Upper lobe of left lung (tissue), 6 donors: Measurements from ENCODE around the gene OGDH. TPM values are rescaled to one million over a fixed set of nuclear protein-coding genes. Genes with fewer than 3 reads are reported as not detected.
A peak's percentile ranks its signal among the peaks of the same experiment; 100 is the strongest.

Source experiments
- ATAC-seq, 2 donors: fragments of 200-7000 bp; cut with Tn5 transposase; one replicate each; pipeline ENCODE4 v1.9.1; 2022; ENCODE audit warnings: mild to moderate bottlenecking in 2 of 2, moderate library complexity in 2 of 2; ENCODE audit not compliant: low FRiP score in 2 of 2
- DNase-seq, 2 donors: peaks; one replicate each; pipeline ENCODE4 v3.0.0-alpha.2; 2019 to 2020
- H3K27ac ChIP-seq, 4 donors: fragments of 200-600 bp; sonication (generic); one replicate each; pipeline ENCODE4 v1.5.1; 2016 to 2019
- H3K27me3 ChIP-seq, 4 donors: fragments of 200-600 bp; sonication (generic); one replicate each; pipeline ENCODE4 v1.5.1; 2017 to 2019
- H3K36me3 ChIP-seq, 4 donors: fragments of 200-600 bp; sonication (generic); one replicate each; pipeline ENCODE4 v1.5.1; 2016 to 2019
- H3K4me1 ChIP-seq, 4 donors: fragments of 200-600 bp; sonication (generic); one replicate each; pipeline ENCODE4 v1.5.1; 2018 to 2019
- H3K4me3 ChIP-seq, 4 donors: fragments of 200-600 bp; sonication (generic); one replicate each; pipeline ENCODE4 v1.5.1; 2017 to 2019; ENCODE audit warnings: mild to moderate bottlenecking in 2 of 4, moderate library complexity in 1 of 4
- H3K9me3 ChIP-seq, 4 donors: fragments of 200-600 bp; sonication (generic); one replicate each; pipeline ENCODE4 v1.5.1; 2018 to 2019
- CTCF ChIP-seq, 6 experiments: fragments of 450-650 bp in 4 of 6; fragments of 200-600 bp in 2 of 6; sonication (generic) in 2 of 6; IDR thresholded peaks; one replicate each; pipeline ENCODE4 v1.5.1; 2016 to 2019; ENCODE audit warnings: antibody characterized with exemption in 6 of 6
- EP300 ChIP-seq, 4 donors: sonication (generic); formaldehyde crosslinking; IDR thresholded peaks; one replicate each; pipeline ENCODE4 v1.5.1; 2017; ENCODE audit warnings: antibody characterized with exemption in 4 of 4, control low read depth in 2 of 4
- POLR2A ChIP-seq, 4 donors: fragments of 450-650 bp; IDR thresholded peaks; one replicate each; pipeline ENCODE4 v1.5.1; 2016 to 2017; ENCODE audit warnings: antibody characterized with exemption in 4 of 4, mild to moderate bottlenecking in 2 of 4
- POLR2AphosphoS5 ChIP-seq, 2 donors: sonication (generic); formaldehyde crosslinking; IDR thresholded peaks; one replicate each; pipeline ENCODE4 v1.5.1; 2017; ENCODE audit warnings: antibody characterized with exemption in 2 of 2
- WGBS, 2 donors: methylation state at CpG; one replicate each; pipeline ENCODE4 v1.1.5; 2017 to 2018; 5-methylcytosine and 5-hydroxymethylcytosine counted together
- total RNA-seq, 6 donors: library from RNA; depleted of rRNA in 4 of 6; stranded (reverse); fragments of >200 nt in 4 of 6; gene quantifications; one replicate each; pipeline versions ENCODE4 v1.1.0 to v1.2.1, GENCODE V29; 2016 to 2021
- donor health status: DM: no; HTN: no; CAD: no; lungs with moderate emphysema.
- donor health status: DM: no; HTN: yes; CAD: no; lungs with severe emphysema.

The OGDH gene
- total RNA-seq, 6 donors from 2014 or later, result 76.1 to 160 (median 134) TPM

- Histone ChIP-seq H3K4me1 (peaks cover 44 to 59% (median 53%) of the 10 kb centered on the region in 4 donors), H3K27me3 (no peaks in the 10 kb centered on the region), H3K27ac (peak overlapping the region; percentile 48 to 78 (median 62)), H3K36me3 (peaks cover 0 to 17% (median 11%) of the 10 kb centered on the region in 4 donors), H3K9me3 (no peaks in the 10 kb centered on the region), H3K4me3 (no peak overlapping the region)
- peak; percentile 60 to 93 for ATAC-seq
- peak in 1 of 2 donors; percentile 66 for DNase-seq
- 66 to 74% methylated on average over 11 of the region's 11 CpGs for WGBS, 2 donors
- TF ChIP-seq POLR2AphosphoS5 (IDR thresholded peaks at IDR 0.05) (peak in 1 of 2 donors; percentile 26), CTCF (IDR thresholded peaks at IDR 0.05) (no peak), POLR2A (IDR thresholded peaks at IDR 0.05) (peak in 1 of 4 donors; percentile 26)
Observed at GRCh38 chr7:44621034-44621749, 14.8 kb downstream of the OGDH start.

- TF ChIP-seq CTCF (IDR thresholded peaks at IDR 0.05) (no peak), POLR2A (IDR thresholded peaks at IDR 0.05) (no peak), EP300 (IDR thresholded peaks at IDR 0.05) (no peak), POLR2AphosphoS5 (IDR thresholded peaks at IDR 0.05) (no peak)
- DNase-seq (no peak), ATAC-seq (no peak)
- Histone ChIP-seq H3K27me3 (no peaks in the 10 kb centered on the region), H3K36me3 (peaks cover 0 to 22% (median 16%) of the 10 kb centered on the region in 4 donors), H3K27ac (peak overlapping the region; percentile 21 to 78 (median 52)), H3K9me3 (no peaks in the 10 kb centered on the region), H3K4me3 (no peak overlapping the region), H3K4me1 (peaks cover 48 to 63% (median 57%) of the 10 kb centered on the region in 4 donors)
- 80 to 93% methylated on average over 5 of the region's 5 CpGs for WGBS, 2 donors
Observed at GRCh38 chr7:44621750-44622103, 15.3 kb downstream of the OGDH start.

- Histone ChIP-seq H3K27ac (peak overlapping the region; percentile 7 to 78 (median 34)), H3K36me3 (peaks cover 0 to 28% (median 20%) of the 10 kb centered on the region in 4 donors), H3K4me1 (peaks cover 44 to 65% (median 58%) of the 10 kb centered on the region in 4 donors), H3K4me3 (no peak overlapping the region), H3K9me3 (no peaks in the 10 kb centered on the region), H3K27me3 (no peaks in the 10 kb centered on the region)
- WGBS, 2 donors, result 75 to 83% methylated on average over 5 of the region's 5 CpGs
- ATAC-seq, result peak in 1 of 2 donors; percentile 47
- no peak for DNase-seq
- TF ChIP-seq CTCF (IDR thresholded peaks at IDR 0.05), result no peak
- TF ChIP-seq POLR2A (IDR thresholded peaks at IDR 0.05), result no peak
- TF ChIP-seq POLR2AphosphoS5 (IDR thresholded peaks at IDR 0.05), result no peak
- no peak for TF ChIP-seq EP300 (IDR thresholded peaks at IDR 0.05)
Observed at GRCh38 chr7:44622342-44623151, 16.1 kb downstream of the OGDH start.

DNA sequence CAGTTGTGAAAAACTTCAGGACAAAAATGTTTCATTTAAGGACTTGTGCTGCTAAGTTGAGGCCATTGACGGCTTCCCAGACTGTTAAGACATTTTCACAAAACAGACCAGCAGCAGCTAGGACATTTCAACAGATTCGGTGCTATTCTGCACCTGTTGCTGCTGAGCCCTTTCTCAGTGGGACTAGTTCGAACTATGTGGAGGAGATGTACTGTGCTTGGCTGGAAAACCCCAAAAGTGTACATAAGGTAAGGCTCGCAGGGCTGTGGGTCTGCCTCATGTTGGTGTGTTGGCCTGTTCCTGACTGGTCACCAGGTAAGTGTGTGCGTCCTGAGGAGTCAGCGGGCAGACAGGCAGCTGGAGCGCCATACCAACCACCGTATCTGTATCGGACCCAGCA, 17.9 kb downstream of the OGDH start:
- 91 to 95% methylated on average over 9 of the region's 9 CpGs for WGBS, 2 donors
- ATAC-seq (no peak), DNase-seq (no peak)
- H3K27me3 ChIP-seq, result no peaks in the 10 kb centered on the region
- H3K4me3 ChIP-seq, result no peak overlapping the region
- no peaks in the 10 kb centered on the region for H3K9me3 ChIP-seq
- TF ChIP-seq CTCF (IDR thresholded peaks at IDR 0.05) (no peak), POLR2A (IDR thresholded peaks at IDR 0.05) (no peak), EP300 (IDR thresholded peaks at IDR 0.05) (no peak), POLR2AphosphoS5 (IDR thresholded peaks at IDR 0.05) (no peak)
- peaks cover 41 to 61% (median 53%) of the 10 kb centered on the region in 4 donors for H3K4me1 ChIP-seq
- H3K36me3 ChIP-seq, result peaks cover 0 to 34% (median 20%) of the 10 kb centered on the region in 4 donors
- peak overlapping the region in 1 of 4 donors; percentile 31 for H3K27ac ChIP-seq
